Fibroblast of skin of abdomen (primary cell): Measurements from ENCODE around the gene KLRK1. TPM values are rescaled to one million over a fixed set of nuclear protein-coding genes. Genes with fewer than 3 reads are reported as not detected.
"Not testable (repeated sequence)": the region's sequence is repeated elsewhere in the genome, so short reads cannot be mapped to it uniquely, and the experiment has no call there.

Source experiments
- DNase-seq: peaks from one replicate; pipeline ENCODE4 v3.0.0-alpha.2; 2013
- polyA plus RNA-seq, 2 experiments: library from polyadenylated mRNA; unstranded; fragments of 120-200 nt; gene quantifications; one replicate each; pipeline ENCODE4 v1.2.1, GENCODE V29; 2013; ENCODE audit not compliant: insufficient read length in 2 of 2

Gene KLRK1
- polyA plus RNA-seq (2013, experiment 1 of 2; ENCODE audit: insufficient read length) = not detected
- polyA plus RNA-seq (2013, experiment 2 of 2; ENCODE audit: insufficient read length) = 0.09 TPM

- no peak for DNase-seq
Measured at GRCh38 chr12:10389904-10390303, at the start of gene KLRK1. Gene KLRK1 (minus strand): TSS chr12:10390041. CDS start chr12:10388810, 1,231 bp downstream.

- not testable (repeated sequence) for DNase-seq
Measured at GRCh38 chr12:10437601-10438000, 47.8 kb upstream of the KLRK1 start.

- DNase-seq = peak; percentile 20
Measured at GRCh38 chr12:10435816-10436215, 46.0 kb upstream of the KLRK1 start, which contains the start of gene KLRC2. Gene KLRC2 (minus strand): TSS chr12:10436010. CDS start chr12:10435986, 24 bp downstream.

DNA sequence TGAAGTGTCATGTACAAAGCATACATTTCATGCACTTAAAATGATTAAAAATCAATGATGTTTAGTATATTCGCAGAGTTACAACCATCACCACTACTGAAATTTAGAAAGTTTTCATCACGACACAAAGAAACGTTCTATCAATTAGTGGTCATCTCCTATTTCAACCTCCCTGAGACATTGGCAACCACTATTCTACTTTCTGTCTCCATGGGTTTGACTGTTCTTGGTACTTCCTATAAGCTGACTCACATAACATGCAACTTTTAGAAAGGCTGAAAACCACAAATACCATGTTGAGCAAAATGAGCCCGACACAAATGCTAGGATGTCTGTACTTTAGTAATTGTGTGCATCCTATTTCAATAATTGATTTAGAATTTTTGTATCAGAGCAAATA, 40.8 kb upstream of the KLRK1 start:
- DNase-seq = peak; percentile 32

DNA sequence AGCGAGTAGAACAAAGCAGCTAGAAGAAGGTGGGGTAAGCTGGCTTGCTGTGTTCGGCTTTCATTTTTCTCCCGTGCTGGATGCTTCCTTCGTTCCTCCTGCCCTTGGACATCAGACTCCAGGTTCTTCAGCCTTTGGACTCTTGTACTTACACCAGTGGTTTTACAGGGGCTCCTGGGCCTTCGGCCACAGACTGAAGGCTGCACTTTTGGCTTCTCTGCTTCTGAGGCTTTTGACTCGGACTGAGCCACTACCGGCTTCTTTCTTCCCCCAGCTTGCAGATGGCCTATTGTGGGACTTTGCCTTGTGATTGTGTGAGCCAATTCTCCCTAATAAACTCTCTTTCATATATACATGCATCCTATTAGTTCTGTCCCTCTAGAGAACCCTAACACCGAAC, 36.1 kb upstream of the KLRK1 start:
- not testable (repeated sequence) for DNase-seq

DNA sequence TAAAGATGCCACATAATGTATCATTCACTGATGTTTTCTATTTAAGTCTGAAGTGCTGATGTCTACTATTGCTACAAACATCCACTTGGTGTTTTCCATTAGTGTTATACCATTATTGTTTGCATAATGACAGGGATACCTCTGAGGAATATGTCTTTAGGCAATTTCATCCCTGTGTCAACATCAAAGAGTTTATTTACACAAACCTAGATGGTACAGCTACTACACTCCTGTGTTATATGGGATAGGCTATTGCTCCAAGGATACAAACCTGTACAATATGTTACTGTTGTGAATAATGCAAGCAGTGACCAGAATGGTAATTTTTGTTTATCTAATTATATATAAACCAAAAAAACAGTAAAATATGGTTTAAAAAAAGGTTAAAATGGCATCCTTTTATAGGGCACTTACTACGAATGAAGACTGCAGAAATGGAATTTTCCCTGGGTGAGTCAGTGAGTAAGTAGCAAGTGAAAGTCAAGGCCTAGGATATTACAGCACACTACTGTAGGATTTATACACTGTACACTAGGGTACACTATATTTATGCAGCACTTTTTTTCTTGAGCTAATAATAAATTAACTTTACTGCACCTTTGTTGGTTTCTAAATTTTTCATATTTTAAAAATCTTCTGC, 34.5 kb upstream of the KLRK1 start:
- not testable (repeated sequence) for DNase-seq

DNA sequence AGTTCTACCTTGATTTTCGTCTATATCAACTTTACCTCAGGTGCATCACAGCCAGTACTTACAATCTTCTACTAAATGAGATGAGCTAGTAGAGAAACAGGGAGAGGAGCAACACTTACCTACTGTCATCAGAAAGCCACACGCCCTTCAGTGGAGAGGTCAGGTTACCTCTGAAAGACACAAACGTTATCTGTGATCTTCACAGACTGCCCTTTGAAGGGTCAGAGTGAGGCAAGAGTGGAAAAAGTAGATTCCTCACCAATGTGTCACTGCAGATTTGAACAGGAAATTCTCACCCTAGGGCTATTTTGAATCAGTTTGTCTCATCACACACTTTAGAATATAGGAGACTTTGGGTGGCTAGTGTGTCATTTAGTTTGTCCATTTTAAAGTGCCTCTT, 32.3 kb upstream of the KLRK1 start:
- not testable (repeated sequence) for DNase-seq

DNA sequence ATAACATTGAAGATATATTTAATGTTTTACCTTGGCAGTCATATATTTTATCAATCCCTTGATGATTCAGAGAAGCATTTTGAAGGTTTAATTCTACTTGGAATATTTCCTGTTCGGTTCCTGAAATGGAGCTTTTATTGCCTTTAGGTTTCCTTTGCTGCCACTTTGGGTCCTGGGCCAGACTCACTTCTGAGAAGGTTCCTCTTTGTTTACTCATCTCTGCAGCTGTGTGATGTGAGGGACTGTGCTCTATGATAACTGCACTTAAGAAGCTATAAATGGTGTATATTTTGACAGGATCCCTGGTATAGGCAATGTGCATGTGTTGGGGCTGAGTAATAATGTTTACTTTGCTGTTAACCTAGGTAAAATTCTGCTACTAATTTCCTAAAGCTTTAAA, 30.5 kb upstream of the KLRK1 start, which contains the start of gene KLRC3:
Gene KLRC3, minus strand, starts transcription at position 262 of the 400 bp plus-strand sequence. Its CDS starts 45 bp downstream, at position 217.
- DNase-seq = not testable (repeated sequence)

- no peak for DNase-seq
Measured at GRCh38 chr12:10409392-10409791, 19.6 kb upstream of the KLRK1 start, which contains the start of gene KLRC4. Gene KLRC4 (minus strand): TSS chr12:10409757. CDS start chr12:10409575, 182 bp downstream.

DNA sequence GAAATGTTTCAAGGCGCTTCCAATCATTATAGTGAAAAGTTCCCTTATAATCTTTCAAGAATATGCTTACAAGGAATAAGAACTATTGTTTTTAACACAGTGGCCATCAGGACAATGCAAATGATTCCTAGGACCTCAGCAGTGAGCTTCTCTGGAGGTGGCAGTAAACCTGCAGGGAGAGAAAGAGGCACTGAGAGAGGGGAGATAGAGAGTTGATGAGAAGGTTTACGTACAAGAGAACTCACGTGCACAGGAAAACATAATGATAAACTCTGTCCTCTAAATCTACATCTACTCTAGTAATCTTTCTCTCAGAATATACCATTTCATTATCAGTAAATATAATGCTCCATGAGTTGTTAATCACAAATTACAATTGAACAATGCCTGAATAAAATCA, 19.0 kb upstream of the KLRK1 start:
- no peak for DNase-seq

- no peak for DNase-seq
Measured at GRCh38 chr12:10406725-10407124, 16.9 kb upstream of the KLRK1 start.

- DNase-seq = no peak
Measured at GRCh38 chr12:10405294-10405693, 15.5 kb upstream of the KLRK1 start.

DNA sequence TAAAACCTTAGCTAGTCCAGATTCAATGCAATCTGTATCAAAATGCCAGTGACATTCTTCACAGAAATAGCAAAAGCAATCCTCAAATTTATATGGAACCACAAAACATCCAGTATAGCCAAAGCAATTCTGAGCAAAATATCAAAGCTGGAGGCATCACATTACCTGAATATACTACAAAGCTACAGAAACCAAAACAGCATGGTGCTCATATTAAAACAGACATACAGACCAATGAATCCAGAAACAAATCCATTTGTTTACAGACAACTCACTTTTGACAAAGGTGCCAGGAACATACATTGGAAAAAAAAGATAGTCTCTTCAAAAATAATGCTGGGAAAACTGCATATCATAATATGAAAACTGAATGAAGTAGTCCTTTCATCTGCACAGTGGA, 15.0 kb upstream of the KLRK1 start:
- no peak for DNase-seq

GRCh38 chr12:10400829-10401228, 11.0 kb upstream of the KLRK1 start:
- DNase-seq = no peak

- DNase-seq = no peak
Measured at GRCh38 chr12:10398168-10398567, 8.3 kb upstream of the KLRK1 start.

GRCh38 chr12:10397296-10397695, 7.5 kb upstream of the KLRK1 start:
- no peak for DNase-seq

DNA sequence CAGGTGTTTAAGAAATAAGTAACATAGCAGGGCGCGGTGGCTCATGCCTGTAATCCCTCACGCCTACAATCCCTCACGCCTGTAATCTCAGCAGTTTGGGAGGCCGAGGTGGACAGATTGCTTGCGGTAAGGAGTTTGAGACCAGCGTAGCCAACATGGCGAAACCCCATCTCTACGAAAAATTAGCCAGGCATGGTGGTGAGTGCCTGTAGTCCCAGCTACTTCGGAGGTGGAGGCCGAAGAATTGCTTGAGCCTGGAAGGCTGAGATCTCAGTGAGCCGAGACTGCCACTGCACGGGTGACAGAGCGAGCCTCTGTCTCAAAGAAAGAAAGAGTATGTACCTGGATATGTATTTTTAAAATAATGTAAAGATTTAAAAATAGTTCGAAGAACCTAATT, 6.3 kb upstream of the KLRK1 start:
- DNase-seq = not testable (repeated sequence)

GRCh38 chr12:10395390-10395998, 5.7 kb upstream of the KLRK1 start:
- DNase-seq = peak; percentile 42

- DNase-seq = not testable (repeated sequence)
Measured at GRCh38 chr12:10394531-10395152, 4.8 kb upstream of the KLRK1 start.

- DNase-seq = no peak
Measured at GRCh38 chr12:10393291-10393690, 3.5 kb upstream of the KLRK1 start.

- peak; percentile 61 for DNase-seq
Measured at GRCh38 chr12:10392394-10392930, 2.6 kb upstream of the KLRK1 start.

GRCh38 chr12:10390991-10391390, 1.1 kb upstream of the KLRK1 start:
- DNase-seq = not testable (repeated sequence)
